NCI-H69 (cell line): ENCODE results near the gene PACSIN2.
A peak's percentile ranks its signal among the peaks of the same experiment; 100 is the strongest.

Source experiments
- DNase-seq: peaks from one replicate; lab custom pipeline; 2025; lab: John Stamatoyannopoulos, UW

Gene PACSIN2

DNA sequence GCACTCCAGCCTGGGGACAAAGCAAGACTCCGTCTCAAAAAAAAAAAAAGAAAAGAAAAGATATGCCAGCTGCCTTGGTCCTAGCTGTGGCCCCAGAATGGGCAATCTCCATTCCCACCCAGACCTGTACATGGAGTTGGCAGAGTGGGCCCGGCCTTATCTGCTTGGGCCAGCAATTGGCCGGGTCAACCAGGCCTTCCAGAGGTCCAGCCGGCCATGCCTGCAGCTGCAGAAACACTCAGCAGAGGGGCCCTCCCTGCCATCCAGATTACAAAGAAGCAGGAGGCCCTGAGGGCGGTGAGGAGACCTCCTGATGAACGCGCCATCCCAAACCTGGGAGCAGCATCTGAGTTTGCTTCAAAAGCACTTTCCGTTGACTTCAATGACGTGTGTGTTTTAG, 131.0 kb downstream of the PACSIN2 start:
- no peak for DNase-seq

DNA sequence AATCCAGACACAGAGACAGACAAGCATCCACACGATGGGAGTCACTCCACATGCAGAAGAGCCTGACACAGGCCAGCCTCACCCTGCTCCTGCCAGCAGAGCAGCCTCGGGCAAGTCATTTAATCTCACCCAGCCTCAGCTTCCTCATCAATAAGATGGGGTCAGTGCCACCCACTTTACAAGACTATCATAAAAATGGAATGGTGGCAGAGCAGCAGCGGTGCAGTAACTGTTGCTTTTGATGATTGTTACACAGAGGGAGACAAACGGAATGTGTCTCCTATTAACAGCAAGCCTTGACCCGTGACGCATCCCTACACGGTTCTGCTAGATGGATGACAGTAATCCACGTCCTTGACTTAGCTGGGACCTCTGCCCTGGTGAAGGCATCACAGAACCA, 131.8 kb downstream of the PACSIN2 start:
- no peak for DNase-seq

DNA sequence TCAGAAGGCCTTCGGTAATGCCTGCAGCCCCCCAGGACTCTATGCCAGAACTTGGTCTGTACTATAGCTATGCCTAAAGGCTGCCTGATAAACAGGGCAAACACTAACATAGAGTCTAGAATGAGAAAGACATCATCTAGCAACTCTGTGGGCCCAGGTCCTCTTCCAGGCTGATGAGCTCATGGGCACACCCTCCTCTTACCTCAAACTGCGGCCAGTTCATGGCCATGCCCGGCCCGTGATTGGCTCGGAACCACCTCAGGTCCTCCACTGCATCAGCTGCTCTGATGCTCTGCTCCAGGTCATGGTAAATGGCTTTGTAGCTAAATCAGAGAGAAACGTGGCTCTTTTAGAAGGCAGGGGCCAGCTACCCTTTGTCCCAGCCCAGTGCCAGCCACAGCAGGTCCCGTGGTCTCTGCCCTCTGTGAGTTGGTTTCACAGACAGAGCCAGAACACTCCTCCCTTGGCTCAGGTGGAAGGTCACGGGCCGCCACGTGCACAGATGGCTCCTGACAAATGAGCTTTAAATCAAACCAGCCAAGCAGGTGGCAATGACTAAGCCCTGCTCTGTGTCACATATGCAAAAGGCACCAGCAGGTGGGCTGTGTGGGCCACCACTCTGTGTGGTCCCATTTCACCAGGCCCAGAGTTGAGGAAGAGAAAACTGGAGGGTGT, 132.8 kb downstream of the PACSIN2 start:
- peak; percentile 59 for DNase-seq

DNA sequence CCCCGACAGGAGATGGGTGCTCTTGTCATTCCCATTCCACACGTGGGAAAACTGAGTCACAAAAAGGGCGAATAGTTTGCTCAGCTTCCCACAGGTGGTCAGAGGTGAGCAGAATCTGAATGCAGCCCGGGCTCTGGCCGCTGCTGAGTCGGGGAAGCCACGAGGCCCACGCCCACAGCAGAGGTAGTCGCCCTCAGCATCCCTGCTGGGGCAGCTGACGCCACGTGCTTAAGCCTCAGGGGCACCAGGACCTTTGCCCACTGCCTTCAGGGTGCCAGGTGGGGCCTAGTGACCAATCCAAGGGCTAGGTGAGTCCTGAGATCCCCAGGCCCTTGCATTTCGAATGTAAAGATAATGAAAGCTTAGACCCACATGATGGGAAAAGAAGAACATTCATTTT, 133.7 kb downstream of the PACSIN2 start:
- DNase-seq: no peak

DNA sequence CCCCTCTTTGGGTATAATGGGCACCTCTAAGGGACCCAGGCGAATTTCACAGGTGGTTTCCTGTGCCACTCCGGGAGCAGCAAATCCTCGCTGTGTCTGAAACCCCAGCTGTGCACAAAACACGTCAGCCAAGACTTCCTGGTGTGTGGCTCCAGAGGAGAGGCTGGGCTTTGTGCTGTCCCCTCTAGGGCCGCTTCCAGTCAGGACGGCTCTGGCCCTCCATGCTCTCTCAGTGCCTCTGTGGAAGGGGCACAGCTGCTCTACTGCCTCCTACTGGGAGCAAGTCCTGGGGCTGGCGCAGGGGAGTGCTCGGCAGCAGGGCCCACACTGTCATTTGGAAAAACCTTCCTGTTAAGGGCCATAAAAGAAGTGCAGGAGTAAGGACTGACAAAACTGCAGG, 134.1 kb downstream of the PACSIN2 start:
- peak; percentile 42 for DNase-seq

DNA sequence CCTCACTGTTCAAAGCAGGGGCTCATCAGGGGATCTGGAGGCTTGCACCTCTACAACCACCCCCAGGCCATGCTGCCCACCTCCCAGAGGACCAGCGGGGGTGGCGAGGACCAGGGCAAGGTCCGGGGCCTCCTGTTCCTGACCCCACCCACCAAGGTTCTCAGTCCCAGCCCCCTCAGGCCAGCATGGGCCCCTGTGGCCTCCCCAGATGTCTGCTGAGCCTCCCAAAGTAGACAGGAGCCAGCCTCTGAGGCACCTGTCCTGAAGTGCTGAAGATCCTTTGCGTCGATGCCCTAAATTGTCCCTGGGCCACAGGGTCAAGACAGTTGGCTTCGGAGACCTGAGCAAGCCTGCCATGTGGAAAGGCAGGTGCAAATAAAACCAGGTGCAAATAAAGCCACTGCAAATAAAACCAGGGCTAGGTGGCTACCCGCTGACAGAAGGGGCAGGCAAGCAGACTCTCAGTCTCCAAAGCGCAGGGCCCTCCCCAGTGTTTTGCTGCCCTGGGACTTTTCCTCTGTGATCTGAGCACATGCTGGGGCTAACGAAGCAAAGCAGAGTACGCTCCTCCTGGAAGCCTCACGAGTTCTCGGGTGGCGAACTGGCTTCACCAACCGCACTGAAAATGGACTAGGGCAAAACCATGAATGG, 135.5 kb downstream of the PACSIN2 start:
- peak; percentile 73 for DNase-seq

DNA sequence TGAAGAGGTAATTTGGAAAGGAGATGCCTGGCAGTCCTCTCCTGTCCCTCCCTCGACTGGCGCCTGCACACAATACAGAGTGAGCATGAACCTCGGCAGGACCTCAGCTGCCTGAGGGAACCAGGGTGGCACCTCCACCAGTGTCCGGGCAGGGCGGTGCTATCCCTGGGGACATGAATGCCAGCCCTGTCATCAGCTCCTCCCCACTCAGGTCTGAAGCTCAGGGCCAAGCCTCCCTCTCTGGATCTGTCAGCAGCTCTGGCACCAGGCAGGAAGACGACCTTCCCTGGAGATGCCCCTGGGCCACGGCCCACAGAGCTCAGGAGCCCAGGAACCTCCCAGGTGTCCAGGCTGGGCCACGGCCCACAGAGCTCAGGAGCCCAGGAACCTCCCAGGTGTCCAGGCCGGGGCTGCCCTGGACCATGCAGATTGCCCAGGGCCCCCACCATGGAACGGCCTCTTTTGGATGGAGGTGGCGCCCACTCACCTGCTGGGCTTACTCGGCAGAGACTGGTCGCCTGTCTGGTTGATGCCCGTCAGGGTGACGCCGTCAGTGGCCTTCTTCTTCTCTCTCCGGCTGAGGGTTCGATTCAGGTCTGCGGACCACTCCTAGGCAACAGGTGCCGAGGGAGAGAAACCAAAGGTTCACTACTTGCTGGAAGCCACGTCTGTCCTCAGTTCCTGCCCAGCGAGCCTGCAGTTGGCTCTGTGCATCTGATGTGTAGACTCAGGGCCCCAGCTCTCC, 136.2 kb downstream of the PACSIN2 start:
- no peak for DNase-seq

DNA sequence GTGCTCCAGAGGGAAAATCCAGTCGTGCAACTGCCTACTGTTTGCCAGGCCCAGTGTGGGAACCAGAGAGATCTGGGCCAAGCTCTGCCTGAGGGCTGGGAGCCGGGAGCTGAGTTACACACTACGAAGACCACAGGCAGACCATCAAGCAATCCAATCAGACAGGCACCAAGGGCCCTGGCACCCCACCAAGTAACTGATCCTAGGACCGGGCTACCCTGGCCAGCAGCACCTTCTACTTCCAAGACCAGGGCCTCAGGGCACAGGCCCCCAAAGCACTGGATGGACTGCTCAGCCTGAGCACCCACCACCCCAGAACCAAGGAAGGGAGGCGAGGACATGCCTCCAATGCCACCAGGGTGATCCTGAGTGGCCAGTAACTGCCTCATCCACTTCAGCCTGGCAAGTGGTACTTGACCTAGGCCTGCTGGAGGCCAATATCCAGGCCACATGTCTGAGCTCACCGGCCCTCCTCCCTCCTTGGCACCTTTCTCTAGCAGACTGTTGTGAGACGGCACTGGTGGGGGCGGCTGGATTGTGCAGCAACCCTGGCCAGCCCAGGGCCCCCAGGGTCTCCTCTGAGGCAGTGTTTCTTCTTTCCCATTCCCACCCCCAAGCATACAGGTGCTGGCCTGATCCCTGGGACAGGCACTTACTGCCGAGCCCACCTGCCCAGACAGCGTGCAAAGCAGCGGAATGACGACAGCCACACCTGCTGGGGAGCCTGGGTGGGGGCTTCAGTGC, 137.2 kb downstream of the PACSIN2 start:
- no peak for DNase-seq

DNA sequence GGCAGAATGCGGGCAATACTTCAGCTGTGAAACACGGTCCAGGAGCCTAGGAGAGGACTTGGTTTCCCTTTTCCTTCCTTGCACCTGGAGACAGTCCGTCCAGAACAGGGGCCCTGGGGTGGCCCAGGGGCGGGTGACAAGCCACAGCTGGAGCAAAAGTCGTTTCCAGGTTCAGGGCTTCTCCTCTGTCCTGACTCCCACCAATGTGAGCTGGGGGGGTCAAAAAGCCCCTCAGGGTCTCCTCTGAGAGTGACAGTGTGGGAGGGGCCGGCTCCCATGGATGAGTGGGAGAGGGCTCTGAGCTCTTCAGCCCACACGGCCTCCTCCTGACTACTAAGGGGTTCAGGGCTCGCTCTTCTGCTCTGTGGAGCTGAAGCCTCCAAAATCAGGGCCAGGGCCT, 137.8 kb downstream of the PACSIN2 start:
- no peak for DNase-seq

DNA sequence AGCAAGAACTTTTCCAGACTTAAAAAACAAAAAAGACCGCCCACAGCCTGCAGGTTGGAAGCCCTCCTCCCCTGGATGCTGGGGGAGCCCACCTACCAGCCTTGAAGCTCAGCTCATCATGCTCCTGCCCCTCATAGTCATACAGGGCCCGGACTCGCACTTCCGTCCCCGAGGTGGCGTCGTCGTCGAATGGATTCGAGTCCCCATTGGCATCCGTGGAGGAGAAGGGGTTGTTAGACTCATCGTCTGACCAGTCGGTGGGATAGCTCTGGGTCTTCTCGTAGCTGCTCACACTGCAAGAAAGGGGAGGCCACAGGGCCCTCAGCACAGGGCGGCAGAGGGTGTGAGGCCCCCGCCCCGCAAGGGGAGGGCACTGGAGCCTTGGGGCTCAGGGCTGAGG, 138.9 kb downstream of the PACSIN2 start:
- DNase-seq: no peak

DNA sequence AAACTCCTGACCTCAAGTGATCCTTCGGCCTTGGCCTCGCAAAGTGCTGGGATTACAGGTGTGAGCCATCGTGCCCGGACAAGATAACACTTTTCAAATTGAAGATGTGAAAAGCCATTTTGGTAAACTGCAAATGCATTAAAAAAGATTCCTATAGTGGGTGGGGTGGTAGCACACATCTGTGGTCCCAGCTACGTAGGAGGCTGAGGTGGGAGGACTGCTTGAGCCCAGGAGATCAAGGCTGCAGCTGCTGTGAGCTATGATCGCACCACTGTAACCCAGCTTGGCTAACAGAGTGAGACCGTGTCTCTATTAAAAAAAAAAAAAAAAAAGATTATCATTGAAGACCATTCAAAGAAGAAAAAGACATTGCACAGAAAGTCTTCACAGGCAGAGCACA, 140.9 kb downstream of the PACSIN2 start:
- DNase-seq: no peak

DNA sequence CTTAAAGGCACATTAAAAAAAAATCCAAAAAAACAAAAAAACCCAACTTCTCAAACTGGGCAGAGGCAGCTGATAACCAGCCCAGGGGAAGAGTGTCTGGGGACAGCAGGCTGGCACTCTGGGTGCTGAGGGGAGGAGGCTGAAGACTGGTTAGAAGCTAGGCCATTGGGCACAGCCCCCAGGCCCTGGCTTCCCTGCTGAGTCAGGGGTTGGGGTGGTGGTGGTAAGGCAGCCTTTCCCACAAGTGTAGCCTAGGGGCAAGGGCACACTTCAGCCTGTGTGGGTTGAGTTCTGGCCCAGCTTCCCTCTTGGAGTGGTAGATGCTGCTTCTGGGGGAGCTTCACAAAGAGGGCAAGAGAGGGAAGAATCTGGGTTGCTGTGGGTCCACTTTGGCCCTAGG, 141.6 kb downstream of the PACSIN2 start:
- no peak for DNase-seq

DNA sequence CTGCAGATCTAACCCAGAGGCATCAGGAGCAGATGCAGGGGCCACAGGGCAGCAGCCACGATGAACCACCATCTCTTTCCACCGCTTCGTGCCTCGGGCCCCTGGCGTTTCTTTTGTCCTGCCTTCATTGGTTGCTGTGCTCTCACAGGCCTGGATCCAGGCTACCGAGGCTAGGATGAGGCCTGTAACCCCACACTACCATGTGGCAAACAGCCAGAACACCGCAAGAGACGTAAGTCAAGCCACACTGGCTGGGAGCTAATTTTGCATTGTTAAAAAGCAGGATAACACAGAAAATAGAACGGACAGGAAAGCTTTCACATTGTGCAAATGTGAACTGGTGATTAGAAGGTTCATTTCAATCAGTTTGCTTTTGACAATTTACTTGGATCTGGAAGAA, 142.1 kb downstream of the PACSIN2 start:
- no peak for DNase-seq

DNA sequence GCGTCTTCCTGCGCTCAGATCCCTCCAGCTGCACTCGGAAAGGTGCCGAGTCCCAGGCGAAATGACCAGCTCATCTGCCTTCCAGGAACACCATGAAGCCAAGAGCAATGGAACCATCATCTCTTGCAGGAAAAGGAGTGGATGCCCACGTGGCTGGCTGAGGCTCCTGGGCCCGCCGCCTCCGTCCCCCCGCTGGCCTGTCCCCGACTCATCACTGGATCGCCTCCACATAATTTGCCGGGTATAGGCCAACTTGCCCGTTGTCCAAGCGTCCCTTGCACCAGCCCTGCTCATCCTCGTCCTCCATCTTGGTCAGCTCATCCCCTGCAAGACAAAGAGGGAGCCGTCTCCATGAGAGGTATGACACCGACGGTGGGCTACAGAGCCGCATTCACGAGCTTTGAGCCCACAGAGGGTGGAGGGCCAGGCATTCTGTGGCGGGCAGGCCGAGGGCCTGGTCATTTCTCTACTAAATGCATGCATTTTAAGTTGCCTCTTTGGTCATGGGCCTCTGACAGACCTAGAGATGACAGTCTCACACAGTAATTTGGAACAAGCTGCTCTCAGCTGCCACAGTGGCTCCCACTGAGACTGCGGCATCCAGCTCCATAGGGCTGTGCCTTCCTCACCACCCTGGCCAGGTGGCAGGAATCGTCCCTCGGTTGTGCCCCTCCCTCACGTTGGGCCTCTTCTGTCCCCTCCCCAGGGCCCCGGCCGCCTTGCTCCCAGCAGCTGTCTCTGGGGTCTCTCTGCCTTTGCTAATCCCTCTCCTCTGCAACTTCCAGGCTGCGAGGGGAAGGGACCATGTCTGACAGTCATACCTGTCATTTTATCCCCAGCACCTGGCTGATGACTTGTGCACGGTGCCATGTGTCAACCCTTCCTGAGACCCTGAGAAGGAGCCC, 143.6 kb downstream of the PACSIN2 start:
- no peak for DNase-seq

DNA sequence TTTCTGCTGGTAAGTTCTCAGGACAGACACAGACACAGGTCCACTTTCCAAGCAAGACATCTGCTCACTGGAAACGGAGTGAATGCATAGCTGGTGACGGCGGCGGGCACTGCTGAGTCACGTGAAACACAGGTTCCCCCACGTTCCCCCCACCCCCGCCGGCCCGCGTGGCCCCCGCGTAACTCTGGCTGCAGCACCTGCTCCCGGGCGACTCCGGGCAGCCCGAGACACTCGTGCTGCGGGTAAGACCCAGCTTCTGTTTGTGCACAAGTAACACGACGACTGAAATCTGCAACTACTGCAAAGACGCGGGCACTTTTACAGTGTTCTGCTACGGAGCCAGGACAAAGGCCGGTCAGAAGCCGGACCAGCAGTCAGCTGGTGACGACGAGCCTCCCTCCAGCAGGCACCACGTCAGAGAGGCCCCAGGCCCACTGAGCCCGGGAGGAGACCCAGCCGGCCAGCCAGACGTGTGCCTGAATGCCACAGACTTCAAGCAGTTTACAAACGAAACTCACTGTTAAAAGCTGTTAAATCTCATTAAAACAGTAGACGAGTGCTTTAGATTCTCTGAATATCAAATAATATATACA, 145.0 kb downstream of the PACSIN2 start:
- DNase-seq: no peak

DNA sequence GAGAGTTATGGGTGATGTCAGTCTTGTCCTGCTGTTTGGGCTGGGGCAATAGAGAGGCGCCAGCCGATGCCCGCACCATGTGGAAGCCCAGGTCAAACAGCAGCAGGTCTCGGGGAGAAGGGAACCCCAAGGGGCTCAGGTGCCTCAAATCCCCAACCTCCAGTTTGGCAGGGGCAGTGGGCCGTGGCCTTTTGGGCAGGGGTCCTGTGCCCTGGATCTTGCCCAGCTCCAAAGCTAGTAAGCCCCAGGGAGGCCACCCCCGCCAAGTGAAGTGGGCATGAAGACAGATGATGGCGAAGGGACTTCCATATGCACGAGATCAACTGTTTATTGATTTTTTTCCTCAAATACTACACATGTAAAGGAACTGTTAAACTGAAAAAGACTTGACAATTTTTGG, 145.5 kb downstream of the PACSIN2 start:
- DNase-seq: no peak

DNA sequence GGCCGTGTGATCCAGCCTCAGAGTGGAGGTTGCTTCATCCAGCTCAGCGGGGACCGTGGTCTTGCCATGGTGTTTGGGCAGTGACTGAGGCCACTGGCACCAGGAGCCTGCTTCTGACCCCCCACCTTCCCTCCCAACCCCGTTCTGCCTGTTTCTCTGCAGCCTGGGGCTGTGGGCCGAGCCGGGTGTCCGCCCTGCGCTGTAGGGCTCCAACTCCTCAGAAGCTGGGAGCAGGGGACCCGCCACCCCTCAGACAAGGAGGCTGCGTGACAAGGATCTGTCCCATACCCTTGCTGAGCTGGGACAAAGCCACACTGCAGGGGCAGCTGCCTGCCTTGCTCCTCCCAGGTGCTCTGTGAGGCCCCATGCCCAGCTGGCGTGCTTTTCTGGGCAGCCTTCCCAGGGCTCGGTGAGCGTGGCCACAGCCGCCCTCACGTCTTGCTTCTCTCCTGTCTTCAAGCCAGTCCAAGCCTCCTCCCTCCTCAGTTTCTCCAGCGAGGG, 146.1 kb downstream of the PACSIN2 start:
- no peak for DNase-seq

DNA sequence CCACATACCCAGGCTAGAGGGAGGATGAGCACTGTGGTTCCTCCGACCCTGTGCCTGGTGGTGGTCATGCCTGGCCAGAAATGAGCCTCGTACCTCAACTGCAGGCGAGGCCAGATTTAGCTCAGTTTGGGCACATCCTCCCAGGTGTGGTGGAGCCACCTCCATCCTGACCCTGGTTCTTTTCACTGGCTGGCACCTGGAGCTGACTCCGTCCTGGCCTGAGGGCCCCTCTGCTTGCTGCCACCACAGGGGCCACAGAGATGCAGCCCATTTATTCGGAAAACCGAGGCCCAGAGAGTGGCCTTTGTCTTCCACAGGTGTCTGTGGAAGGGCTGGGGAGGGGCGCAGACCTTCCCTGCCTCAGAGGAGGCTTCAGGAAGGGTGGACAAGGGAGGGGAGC, 148.8 kb downstream of the PACSIN2 start:
- no peak for DNase-seq

DNA sequence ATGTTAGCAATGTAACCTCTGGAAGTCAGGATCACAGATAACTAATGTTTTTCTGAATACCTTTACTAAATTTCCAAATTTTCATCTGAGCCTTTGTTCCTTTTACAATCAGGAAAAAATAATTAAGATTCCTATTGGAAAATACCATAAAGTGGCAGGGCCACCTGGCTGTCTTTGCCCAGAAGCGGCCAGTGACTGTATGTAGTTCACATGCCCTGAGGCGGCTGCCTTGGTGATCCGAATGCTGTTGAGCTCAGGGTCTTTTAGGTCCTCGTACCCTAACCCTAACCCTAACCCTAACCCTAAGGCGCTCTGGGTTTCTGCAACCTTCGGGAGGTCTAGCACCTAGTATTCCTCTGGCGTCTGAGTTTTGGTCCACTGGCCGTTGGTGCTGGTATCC, 149.4 kb downstream of the PACSIN2 start:
- DNase-seq: no peak

DNA sequence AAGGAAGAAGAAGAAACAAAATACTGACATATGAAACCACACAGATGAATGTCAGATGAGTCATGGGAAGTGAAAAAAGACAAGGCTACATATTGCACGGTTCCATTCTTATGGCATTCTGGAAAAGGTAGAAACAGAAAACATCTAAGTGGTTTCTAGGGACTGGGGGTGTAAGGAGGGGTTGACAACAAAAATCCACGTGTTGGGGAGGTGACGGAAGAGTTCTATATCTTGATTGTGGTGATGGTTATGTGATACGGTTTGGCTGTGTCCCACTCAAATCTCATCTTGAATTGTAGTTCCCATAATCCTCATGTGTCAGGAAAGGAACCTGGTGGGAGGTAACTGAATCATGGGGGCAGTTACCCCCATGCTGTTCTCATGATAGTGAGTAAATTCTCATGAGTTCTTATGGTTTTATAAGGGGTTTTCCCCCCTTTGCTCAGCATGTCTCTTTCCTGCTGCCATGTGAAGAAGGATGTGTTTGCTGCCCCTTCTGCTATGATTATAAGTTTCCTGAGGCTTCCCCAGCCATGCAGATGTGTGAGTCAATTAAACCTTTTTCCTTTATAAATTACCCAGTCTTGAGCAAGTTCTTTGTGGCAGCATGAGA, 151.5 kb downstream of the PACSIN2 start:
- DNase-seq: no peak
